Measurements from ENCODE around the gene LRRC70.
A peak's percentile ranks its signal among the peaks of the same experiment; 100 is the strongest.

LRRC70 gene

GRCh38 chr5:62542720-62543119, 35.9 kb upstream of the LRRC70 start:
- no peak overlapping the region for H3K4me3 ChIP-seq (ENCODE audit: low read depth, low read length)

GRCh38 chr5:62547945-62548630, 30.5 kb upstream of the LRRC70 start:
- peak; percentile 13 for DNase-seq (ENCODE audit: low read depth)
- no peak for TF ChIP-seq CTCF (conservative IDR thresholded peaks at IDR 0.05; ENCODE audit: low read depth, low read length)
- no peak overlapping the region for H3K4me3 ChIP-seq (ENCODE audit: low read depth, low read length)

More at GRCh38 chr5:62542720-62543119, 35.9 kb upstream of the LRRC70 start:
- DNase-seq (ENCODE audit: low read depth): no peak
- TF ChIP-seq CTCF (conservative IDR thresholded peaks at IDR 0.05; ENCODE audit: low read depth, low read length): no peak

- no peak for DNase-seq (ENCODE audit: low read depth)
- no peak for TF ChIP-seq CTCF (conservative IDR thresholded peaks at IDR 0.05; ENCODE audit: low read depth, low read length)
- H3K4me3 ChIP-seq (ENCODE audit: low read depth, low read length): no peak overlapping the region
These were observed 28.5 kb upstream of the LRRC70 start for GRCh38 chr5:62550103-62550502.

- no peak for DNase-seq (ENCODE audit: low read depth)
- no peak overlapping the region for H3K4me3 ChIP-seq (ENCODE audit: low read depth, low read length)
- no peak for TF ChIP-seq CTCF (conservative IDR thresholded peaks at IDR 0.05; ENCODE audit: low read depth, low read length)
These were observed 22.7 kb upstream of the LRRC70 start for GRCh38 chr5:62555930-62556329.

GRCh38 chr5:62558941-62559340, 19.7 kb upstream of the LRRC70 start:
- H3K4me3 ChIP-seq (ENCODE audit: low read depth, low read length): no peak overlapping the region
- TF ChIP-seq CTCF (conservative IDR thresholded peaks at IDR 0.05; ENCODE audit: low read depth, low read length): no peak
- no peak for DNase-seq (ENCODE audit: low read depth)

- no peak for TF ChIP-seq CTCF (conservative IDR thresholded peaks at IDR 0.05; ENCODE audit: low read depth, low read length)
- no peak for DNase-seq (ENCODE audit: low read depth)
- H3K4me3 ChIP-seq (ENCODE audit: low read depth, low read length): no peak overlapping the region
These were observed 17.8 kb upstream of the LRRC70 start for GRCh38 chr5:62560786-62561185.

GRCh38 chr5:62561896-62562295, 16.7 kb upstream of the LRRC70 start:
- TF ChIP-seq CTCF (conservative IDR thresholded peaks at IDR 0.05; ENCODE audit: low read depth, low read length): no peak
- H3K4me3 ChIP-seq (ENCODE audit: low read depth, low read length): no peak overlapping the region
- DNase-seq (ENCODE audit: low read depth): no peak

All from choroid plexus epithelial cell (primary cell).